Activated CD4-positive, alpha-beta T cell treated with anti-CD3 and anti-CD28 coated beads, Interleukin-2, amount 10 ng/mL, durations not matched to agents 7 days and 5 days (primary cell): ENCODE results near the gene TRIM33. TPM values are rescaled to one million over a fixed set of nuclear protein-coding genes. Genes with fewer than 3 reads are reported as not detected.

Source experiments
- CTCF ChIA-PET: fragments of 350-600 bp; sonication (Branson Sonifier 250); formaldehyde crosslinking; loops from one replicate; lab custom pipeline; 2021; ENCODE audit warnings: antibody characterized with exemption; lab: Charles Lee
- POLR2A ChIA-PET: fragments of 350-600 bp; sonication (Branson Sonifier 250); formaldehyde crosslinking; loops from one replicate; lab custom pipeline; 2021; ENCODE audit warnings: antibody characterized with exemption; lab: Charles Lee
- DNase-seq: peaks from one replicate; pipeline ENCODE4 v3.0.0-alpha.2; 2020
- H3K27ac Mint-ChIP-seq: one replicate; pipeline ENCODE4 v1.8.0; 2021; ENCODE audit warnings: mild to moderate bottlenecking, moderate library complexity, mixed read lengths
- H3K27me3 Mint-ChIP-seq: one replicate; pipeline ENCODE4 v1.8.0; 2021; ENCODE audit warnings: mixed read lengths
- H3K36me3 Mint-ChIP-seq: one replicate; pipeline ENCODE4 v1.8.0; 2021; ENCODE audit warnings: low read depth, mixed read lengths
- H3K4me1 Mint-ChIP-seq: one replicate; pipeline ENCODE4 v1.8.0; 2021; ENCODE audit warnings: mixed read lengths
- H3K4me3 Mint-ChIP-seq: one replicate; pipeline ENCODE4 v1.8.0; 2021; ENCODE audit warnings: mild to moderate bottlenecking, moderate library complexity, mixed read lengths
- H3K9me3 Mint-ChIP-seq: one replicate; pipeline ENCODE4 v1.8.0; 2021; ENCODE audit warnings: mixed read lengths
- total RNA-seq, 2 experiments: library from RNA; stranded (reverse); gene quantifications; one replicate each; pipeline ENCODE4 v1.2.3, GENCODE V29; 2021

TRIM33 gene
- total RNA-seq, 2 experiments from 2014 or later, result 42.7 to 48.1 TPM

DNA sequence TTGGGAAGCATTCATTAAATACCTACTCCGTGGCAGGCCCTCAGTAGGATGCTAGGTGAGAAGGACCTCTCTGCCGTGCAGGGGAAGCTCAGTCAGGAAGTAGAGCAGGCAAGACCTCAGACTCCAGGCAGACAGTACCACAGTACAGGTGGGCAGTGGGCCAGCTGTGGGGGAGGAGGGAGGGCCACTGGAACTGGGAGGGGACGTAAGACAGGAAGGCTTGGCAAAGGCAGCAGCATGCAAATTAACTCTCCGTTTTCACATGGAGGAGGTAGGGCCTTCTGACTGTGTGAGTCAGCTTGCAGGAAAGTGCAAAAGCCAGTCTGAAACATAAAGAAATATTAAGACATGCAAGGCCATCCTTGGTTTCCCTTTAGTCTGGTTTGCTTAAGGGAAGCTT, 157.7 kb downstream of the TRIM33 start:
- ChIA-PET POLR2A (no interaction called here), CTCF (interaction anchor here (2.2 kb wide), 1 partner anchor 10 kb away, joined by 9 read pairs; no protein-coding TSS in a partner anchor)
- Mint-ChIP-seq H3K27ac (no peak overlapping the region), H3K36me3 (no peaks in the 10 kb centered on the region), H3K27me3 (no peaks in the 10 kb centered on the region), H3K9me3 (no peaks in the 10 kb centered on the region), H3K4me1 (peaks cover 5% of the 10 kb centered on the region), H3K4me3 (no peak overlapping the region)
- DNase-seq, result no peak

DNA sequence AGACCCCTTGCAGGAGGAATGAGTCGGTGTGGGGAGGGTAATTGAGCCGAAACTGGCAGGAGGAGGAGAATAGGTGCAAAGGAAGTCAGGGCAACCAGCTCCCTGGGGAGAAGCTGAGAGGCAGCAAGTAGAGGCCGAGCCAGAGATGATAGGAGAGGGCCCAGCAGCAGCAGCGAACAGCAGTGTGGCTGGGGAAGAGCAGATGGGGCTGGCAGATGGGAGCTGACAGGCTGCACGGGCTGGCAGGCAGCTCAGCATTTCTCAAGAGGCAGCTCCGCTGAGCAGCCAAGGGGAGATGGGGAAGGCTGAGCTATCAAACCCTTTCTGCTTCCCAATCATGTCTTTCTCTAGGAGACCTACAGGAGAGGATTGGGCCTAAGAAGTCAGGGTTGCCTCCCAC, 158.2 kb downstream of the TRIM33 start:
- no peak overlapping the region for H3K27ac Mint-ChIP-seq
- POLR2A ChIA-PET, result no interaction called here
- H3K27me3 Mint-ChIP-seq, result no peaks in the 10 kb centered on the region
- no peaks in the 10 kb centered on the region for H3K36me3 Mint-ChIP-seq
- CTCF ChIA-PET, result interaction anchor here (2.2 kb wide), 1 partner anchor 11 kb away, joined by 9 read pairs; no protein-coding TSS in a partner anchor
- H3K4me3 Mint-ChIP-seq, result no peak overlapping the region
- H3K9me3 Mint-ChIP-seq, result no peaks in the 10 kb centered on the region
- DNase-seq, result no peak
- peaks cover 5% of the 10 kb centered on the region for H3K4me1 Mint-ChIP-seq

DNA sequence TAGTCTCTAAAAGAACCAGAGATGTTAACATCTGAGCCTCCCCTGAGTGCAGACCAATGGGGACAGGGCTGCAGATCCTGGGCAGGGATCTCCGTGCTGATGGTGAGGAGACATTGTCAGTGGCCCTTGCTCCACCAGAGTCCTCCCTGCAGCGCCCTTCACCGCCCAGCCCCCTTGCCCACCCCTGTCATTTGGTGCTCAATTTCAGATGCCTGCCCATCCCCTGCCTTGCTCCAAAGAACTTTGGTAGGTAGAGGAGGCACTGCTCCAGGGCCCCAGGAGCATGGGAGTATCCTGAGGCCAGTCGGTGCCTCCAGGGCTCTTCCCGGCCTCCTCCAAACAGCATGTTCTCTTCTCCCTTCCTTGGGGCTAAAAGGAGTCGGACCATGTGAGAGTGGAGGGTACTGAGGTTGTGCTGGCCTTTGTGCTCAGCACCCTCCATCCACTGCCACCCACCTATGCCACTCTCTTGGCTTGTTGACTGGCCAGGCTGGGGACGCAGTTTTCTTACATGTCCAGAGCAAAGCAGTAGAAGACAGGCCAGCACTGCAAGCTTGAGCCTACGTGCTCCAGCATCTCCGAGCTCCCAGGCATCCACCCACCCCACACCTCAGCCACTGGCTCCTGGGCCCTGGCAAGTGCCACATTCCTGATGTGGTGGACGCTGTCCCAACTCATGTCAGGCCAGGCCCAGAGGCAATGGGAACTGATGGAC, 160.1 kb downstream of the TRIM33 start:
- no peak overlapping the region for H3K27ac Mint-ChIP-seq
- ChIA-PET CTCF (no interaction called here), POLR2A (no interaction called here)
- no peaks in the 10 kb centered on the region for H3K36me3 Mint-ChIP-seq
- H3K4me3 Mint-ChIP-seq, result no peak overlapping the region
- no peak for DNase-seq
- H3K9me3 Mint-ChIP-seq, result no peaks in the 10 kb centered on the region
- H3K27me3 Mint-ChIP-seq, result peaks cover 1% of the 10 kb centered on the region
- H3K4me1 Mint-ChIP-seq, result peaks cover 18% of the 10 kb centered on the region

GRCh38 chr1:114349891-114350605, 161.0 kb downstream of the TRIM33 start:
- POLR2A ChIA-PET, result no interaction called here
- H3K4me3 Mint-ChIP-seq, result no peak overlapping the region
- no peaks in the 10 kb centered on the region for H3K36me3 Mint-ChIP-seq
- no peaks in the 10 kb centered on the region for H3K9me3 Mint-ChIP-seq
- no peak for DNase-seq
- no peak overlapping the region for H3K27ac Mint-ChIP-seq
- H3K4me1 Mint-ChIP-seq, result peaks cover 22% of the 10 kb centered on the region
- CTCF ChIA-PET, result no interaction called here
- H3K27me3 Mint-ChIP-seq, result peaks cover 1% of the 10 kb centered on the region

GRCh38 chr1:114347431-114348209, 163.4 kb downstream of the TRIM33 start:
- CTCF ChIA-PET, result interaction anchor here (0.6 to 2.0 kb wide), 27 partner anchors 8 to 369 kb away, joined by 3 to 11 read pairs (median 3); partner anchors contain the start of genes AMPD1, DENND2C and NRAS
- H3K36me3 Mint-ChIP-seq, result peaks cover 3% of the 10 kb centered on the region
- H3K27ac Mint-ChIP-seq, result peak overlapping the region; percentile 63
- peaks cover 25% of the 10 kb centered on the region for H3K4me1 Mint-ChIP-seq
- no peaks in the 10 kb centered on the region for H3K9me3 Mint-ChIP-seq
- POLR2A ChIA-PET, result no interaction called here
- no peak for DNase-seq
- H3K4me3 Mint-ChIP-seq, result no peak overlapping the region
- H3K27me3 Mint-ChIP-seq, result peaks cover 1% of the 10 kb centered on the region

DNA sequence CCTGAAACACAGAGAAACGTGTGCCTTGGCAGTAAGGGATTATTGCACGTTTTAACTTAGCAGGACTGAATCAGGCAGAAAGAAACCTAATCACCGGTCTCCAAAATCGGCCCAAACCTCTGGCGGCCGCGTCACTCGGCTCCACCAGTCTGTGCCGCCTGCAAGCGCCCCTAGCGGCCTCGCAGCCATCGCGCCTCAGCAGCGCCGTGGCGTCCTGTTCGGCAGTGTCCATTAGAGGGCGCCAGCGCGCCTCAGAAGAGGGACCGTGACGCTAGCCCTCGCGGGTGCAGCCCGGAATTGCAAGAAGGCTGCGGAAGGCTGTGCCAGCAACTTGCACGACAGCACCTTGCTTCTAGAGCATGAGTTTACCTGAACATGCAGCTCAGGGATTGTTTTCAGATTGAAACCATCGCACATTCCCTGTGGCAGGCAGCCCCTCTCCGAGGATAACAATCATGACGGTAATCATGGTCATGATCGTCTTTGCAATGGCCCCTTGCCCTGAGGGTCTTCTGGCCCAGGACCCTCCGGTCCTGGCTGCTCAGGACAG, 164.4 kb downstream of the TRIM33 start:
- Mint-ChIP-seq H3K27me3 (peaks cover 1% of the 10 kb centered on the region), H3K4me3 (peak overlapping the region; percentile 80), H3K36me3 (peaks cover 3% of the 10 kb centered on the region), H3K9me3 (peaks cover under 1% of the 10 kb centered on the region), H3K27ac (peak overlapping the region; percentile 95), H3K4me1 (peaks cover 35% of the 10 kb centered on the region)
- CTCF ChIA-PET, result interaction anchor here (0.7 to 2.0 kb wide), 29 partner anchors 9 to 370 kb away, joined by 3 to 11 read pairs (median 4); partner anchors contain the start of genes AMPD1, DENND2C and NRAS
- POLR2A ChIA-PET, result no interaction called here
- DNase-seq, result peak; percentile 97

DNA sequence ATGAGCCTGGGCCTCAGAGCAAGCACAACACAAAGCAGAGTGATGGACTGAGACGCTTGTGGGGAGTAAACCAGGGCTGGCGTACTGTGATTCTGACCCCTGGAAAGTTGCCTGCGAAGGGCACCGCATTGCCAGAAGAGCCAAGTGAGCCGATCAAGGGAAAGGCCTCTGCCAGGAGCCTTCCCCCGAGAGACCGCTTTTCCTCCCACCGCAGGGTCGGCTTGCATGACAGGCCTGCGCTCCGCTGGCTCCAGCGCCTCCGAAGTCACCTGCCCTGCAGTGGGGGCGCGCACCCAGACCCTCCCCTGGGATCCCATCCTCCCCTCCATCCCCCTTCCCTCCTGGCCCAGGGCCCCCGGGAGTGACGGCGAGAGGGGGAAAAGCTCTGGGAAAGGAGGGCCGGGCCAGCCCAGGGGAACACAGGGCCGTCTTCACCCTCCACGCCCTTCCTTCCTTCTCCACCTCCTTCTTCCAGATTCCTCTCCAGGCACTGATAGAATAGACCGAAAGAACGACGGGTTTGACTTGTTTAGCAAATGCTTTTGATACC, 165.0 kb downstream of the TRIM33 start:
- Mint-ChIP-seq H3K27ac (peak overlapping the region; percentile 95), H3K4me3 (peak overlapping the region; percentile 80), H3K36me3 (peaks cover 7% of the 10 kb centered on the region), H3K27me3 (peaks cover 1% of the 10 kb centered on the region), H3K9me3 (peaks cover 5% of the 10 kb centered on the region), H3K4me1 (peaks cover 40% of the 10 kb centered on the region)
- ChIA-PET CTCF (interaction anchor here (0.5 to 1.6 kb wide), 11 partner anchors 9 to 1232 kb away, joined by 3 to 7 read pairs (median 3); no protein-coding TSS in a partner anchor), POLR2A (no interaction called here)
- no peak for DNase-seq

DNA sequence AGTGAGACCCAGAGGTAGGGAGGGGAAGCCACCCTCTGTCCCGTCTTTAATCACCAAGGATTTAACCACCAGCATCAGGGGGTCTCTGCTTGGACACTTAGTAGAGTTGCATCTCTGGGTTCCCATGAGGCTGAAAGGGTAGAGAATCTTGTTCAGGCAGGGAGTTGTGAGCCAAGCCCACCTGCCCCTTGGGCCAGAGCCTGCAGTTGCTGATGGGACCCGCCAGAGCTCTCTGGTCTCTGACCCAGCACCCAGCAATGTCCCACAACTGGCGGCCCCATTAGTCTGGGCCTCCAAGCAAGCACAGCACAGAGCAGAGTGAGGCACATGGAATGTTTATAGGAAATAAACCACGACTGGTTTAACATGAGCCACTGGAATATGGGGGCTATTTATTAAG, 166.3 kb downstream of the TRIM33 start:
- Mint-ChIP-seq H3K27ac (no peak overlapping the region), H3K4me3 (no peak overlapping the region), H3K9me3 (peaks cover 10% of the 10 kb centered on the region), H3K4me1 (peaks cover 54% of the 10 kb centered on the region), H3K36me3 (peaks cover 7% of the 10 kb centered on the region), H3K27me3 (peaks cover 1% of the 10 kb centered on the region)
- no peak for DNase-seq
- POLR2A ChIA-PET, result no interaction called here
- CTCF ChIA-PET, result interaction anchor here (1.4 kb wide), 1 partner anchor 10 kb away, joined by 7 read pairs; no protein-coding TSS in a partner anchor

Other genes starting within 250 kb of the TRIM33 start
- gene BCAS2, start 70.4 kb upstream of the TRIM33 start, total RNA-seq, result 10 to 100 TPM; 39.7 to 48.7 TPM
- under 1 TPM; 0.12 to 0.15 TPM for gene DENND2C, start 158.8 kb upstream of the TRIM33 start, total RNA-seq
- not detected for gene AMPD1, start 184.3 kb upstream of the TRIM33 start, total RNA-seq
- 10 to 100 TPM; 45.4 to 52.4 TPM for gene NRAS, start 205.6 kb upstream of the TRIM33 start, total RNA-seq
- gene CSDE1, start 246.8 kb upstream of the TRIM33 start, total RNA-seq, result 100 to 1,000 TPM; 381 to 439 TPM